Lung (tissue), 16 donors: ENCODE data around the gene OR10J5. TPM values are rescaled to one million over a fixed set of nuclear protein-coding genes. Genes with fewer than 3 reads are reported as not detected.

ENCODE experiments used
- ATAC-seq: fragments of 200-7000 bp; cut with Tn5 transposase; one replicate; pipeline ENCODE4 v1.9.1; 2020; ENCODE audit warnings: moderate number of reproducible peaks; ENCODE audit not compliant: insufficient read depth, low FRiP score
- DNase-seq, 3 donors: peaks; one replicate each; pipeline ENCODE4 v3.0.0-alpha.2; 2013 to 2017
- H3K27ac ChIP-seq, 2 donors: one replicate each; pipeline ENCODE4 v1.5.1; 2013; ENCODE audit warnings: mild to moderate bottlenecking in 2 of 2, moderate library complexity in 2 of 2, control low read depth in 1 of 2, inconsistent platforms in 1 of 2, low read depth in 1 of 2, low read length in 1 of 2
- H3K27me3 ChIP-seq, 3 donors: one replicate each; pipeline ENCODE4 v1.5.1; 2013; ENCODE audit warnings: low read length in 2 of 3; ENCODE audit not compliant: control insufficient read depth in 3 of 3, insufficient read depth in 3 of 3
- H3K36me3 ChIP-seq, 4 donors: one replicate each; pipeline ENCODE4 v1.5.1; 2013; ENCODE audit warnings: low read length in 4 of 4, mild to moderate bottlenecking in 1 of 4, moderate library complexity in 1 of 4; ENCODE audit not compliant: control insufficient read depth in 4 of 4, insufficient read depth in 4 of 4
- H3K4me1 ChIP-seq, 5 donors: one replicate each; pipeline ENCODE4 v1.5.1; 2013; ENCODE audit warnings: low read length in 5 of 5, mild to moderate bottlenecking in 2 of 5, moderate library complexity in 1 of 5; ENCODE audit not compliant: control insufficient read depth in 5 of 5, insufficient read depth in 5 of 5
- H3K4me3 ChIP-seq: one replicate; pipeline ENCODE4 v1.5.1; 2013; ENCODE audit warnings: mild to moderate bottlenecking, control low read depth, moderate library complexity
- H3K9ac ChIP-seq, 2 donors: one replicate each; pipeline ENCODE4 v1.5.1; 2013; ENCODE audit warnings: low read length in 2 of 2, control low read depth in 1 of 2; ENCODE audit not compliant: insufficient read depth in 1 of 2
- H3K9me3 ChIP-seq, 4 donors: one replicate each; pipeline ENCODE4 v1.5.1; 2013; ENCODE audit warnings: low read length in 3 of 4, mild to moderate bottlenecking in 1 of 4, moderate library complexity in 1 of 4; ENCODE audit not compliant: control insufficient read depth in 4 of 4, insufficient read depth in 3 of 4
- WGBS, 2 donors: extraction: QIAGEN DNeasy Blood & Tissue Kit; methylation state at CpG; one replicate each; pipeline ENCODE4 v1.1.7; 2013; 5-methylcytosine and 5-hydroxymethylcytosine counted together
- long read RNA-seq, 5 donors: transcript quantifications; one replicate each; lab custom pipeline, GENCODE V29; 2026
- polyA plus RNA-seq, 2 donors: library from polyadenylated mRNA; stranded (reverse); fragments of 200-250 nt; gene quantifications; one replicate each; pipeline ENCODE4 v1.2.1, GENCODE V29; 2013
- total RNA-seq, 2 donors: library from RNA; depleted of rRNA in 1 of 2; stranded (reverse); fragments of >200 nt in 1 of 2; gene quantifications; one replicate each; pipeline ENCODE4 v1.2.1, GENCODE V29; 2014 to 2021
- TF ChIP-seq, protein P1 (sequence below): IDR thresholded peaks from 2 replicates; pipeline ENCODE4 v1.5.1; 2012; ENCODE audit warnings: mild to moderate bottlenecking; ENCODE audit errors: control extremely low read depth, extremely low read depth
- donor health status: control.
- donor health status: control.
- donor health status: Bipolar disorder and iron deficiency.
- donor health status: healthy.
- donor health status: DM: yes; HTN: yes; CAD: no.

Gene OR10J5
- total RNA-seq (not detected), polyA plus RNA-seq (not detected)
- long read RNA-seq, donor 1: 0 reads
- long read RNA-seq, donor 2: 0 reads
- long read RNA-seq, donor 3: 0 reads
- long read RNA-seq, donor 4: 0 reads
- long read RNA-seq, donor 5: 0 reads

DNA sequence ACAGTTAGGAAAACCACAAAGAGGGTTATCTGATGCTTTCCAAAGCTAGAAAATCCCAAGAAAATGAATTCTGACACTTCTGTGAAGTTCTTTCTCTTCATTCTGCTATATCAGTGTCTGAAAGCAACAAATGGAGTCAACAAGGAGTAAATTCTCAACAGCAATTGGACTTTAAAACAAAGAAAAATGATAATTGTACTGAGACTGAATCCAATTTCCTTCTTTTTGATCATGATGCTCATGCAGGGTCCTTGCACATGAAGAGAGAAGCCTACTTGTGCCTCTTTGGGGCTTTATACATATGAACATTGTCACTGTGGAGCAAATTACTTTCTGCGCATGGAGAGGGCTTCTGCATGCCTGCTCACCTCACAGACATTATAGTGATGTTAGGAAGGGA, at the start of gene OR10J5:
OR10J5 (minus strand) TSS at position 101 of the 400 bp plus-strand sequence; CDS start at position 101, 0 bp downstream.
- Histone ChIP-seq H3K4me1 (no peaks in the 10 kb centered on the region), H3K4me3 (no peak within 1 kb of the TSS), H3K27ac (no peak within 1 kb of the TSS), H3K27me3 (no peaks in the 10 kb centered on the region), H3K36me3 (no peaks in the 10 kb centered on the region), H3K9ac (no peak within 1 kb of the TSS), H3K9me3 (peaks cover 0 to 4% (median 0%) of the 10 kb centered on the region in 4 donors)
- DNase-seq (no peak), ATAC-seq (no peak)
- WGBS, 2 donors: 93 to 98% methylated on average over 1 of the region's 1 CpG
- TF ChIP-seq, protein P1, sequence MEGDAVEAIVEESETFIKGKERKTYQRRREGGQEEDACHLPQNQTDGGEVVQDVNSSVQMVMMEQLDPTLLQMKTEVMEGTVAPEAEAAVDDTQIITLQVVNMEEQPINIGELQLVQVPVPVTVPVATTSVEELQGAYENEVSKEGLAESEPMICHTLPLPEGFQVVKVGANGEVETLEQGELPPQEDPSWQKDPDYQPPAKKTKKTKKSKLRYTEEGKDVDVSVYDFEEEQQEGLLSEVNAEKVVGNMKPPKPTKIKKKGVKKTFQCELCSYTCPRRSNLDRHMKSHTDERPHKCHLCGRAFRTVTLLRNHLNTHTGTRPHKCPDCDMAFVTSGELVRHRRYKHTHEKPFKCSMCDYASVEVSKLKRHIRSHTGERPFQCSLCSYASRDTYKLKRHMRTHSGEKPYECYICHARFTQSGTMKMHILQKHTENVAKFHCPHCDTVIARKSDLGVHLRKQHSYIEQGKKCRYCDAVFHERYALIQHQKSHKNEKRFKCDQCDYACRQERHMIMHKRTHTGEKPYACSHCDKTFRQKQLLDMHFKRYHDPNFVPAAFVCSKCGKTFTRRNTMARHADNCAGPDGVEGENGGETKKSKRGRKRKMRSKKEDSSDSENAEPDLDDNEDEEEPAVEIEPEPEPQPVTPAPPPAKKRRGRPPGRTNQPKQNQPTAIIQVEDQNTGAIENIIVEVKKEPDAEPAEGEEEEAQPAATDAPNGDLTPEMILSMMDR: no peak

- no peak for ATAC-seq
- Histone ChIP-seq H3K9me3 (no peaks in the 10 kb centered on the region), H3K27ac (no peak overlapping the region), H3K9ac (no peak overlapping the region), H3K4me1 (no peaks in the 10 kb centered on the region), H3K27me3 (no peaks in the 10 kb centered on the region), H3K4me3 (no peak overlapping the region), H3K36me3 (no peaks in the 10 kb centered on the region)
- WGBS, 2 donors: 65 to 81% methylated on average over 2 of the region's 2 CpGs
- TF ChIP-seq, protein P1: no peak
- no peak for DNase-seq
Observed at GRCh38 chr1:159584536-159584935, 48.7 kb upstream of the OR10J5 start.

GRCh38 chr1:159581422-159581821, 45.6 kb upstream of the OR10J5 start:
- 78 to 81% methylated on average over 1 of the region's 1 CpG for WGBS, 2 donors
- TF ChIP-seq, protein P1: no peak

DNA sequence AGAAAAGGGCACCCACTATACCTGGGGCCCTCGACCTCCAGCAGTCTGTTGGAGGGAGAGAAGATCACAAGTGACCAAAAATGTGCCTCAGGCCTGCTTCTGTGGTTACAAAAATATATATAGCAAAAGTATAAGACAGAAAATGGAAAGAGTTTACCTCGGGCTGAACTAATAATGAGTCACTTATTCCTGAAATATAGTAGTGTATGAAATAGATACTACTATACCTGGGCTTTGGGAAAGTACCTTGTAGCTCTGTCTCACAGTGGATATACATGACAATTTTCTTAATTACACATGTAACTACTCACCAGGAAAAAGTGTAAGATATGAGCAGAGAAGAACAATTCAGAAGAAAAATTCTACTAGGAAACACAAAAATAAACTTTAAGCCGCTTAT, 44.5 kb upstream of the OR10J5 start:
- TF ChIP-seq, protein P1: no peak
- H3K9ac ChIP-seq: no peak overlapping the region

More at GRCh38 chr1:159581422-159581821, 45.6 kb upstream of the OR10J5 start:
- ATAC-seq (no peak), DNase-seq (no peak)
- Histone ChIP-seq H3K4me3 (no peak overlapping the region), H3K9me3 (no peaks in the 10 kb centered on the region), H3K36me3 (no peaks in the 10 kb centered on the region), H3K4me1 (no peaks in the 10 kb centered on the region), H3K9ac (no peak overlapping the region), H3K27ac (no peak overlapping the region), H3K27me3 (no peaks in the 10 kb centered on the region)

More for the DNA sequence above, 44.5 kb upstream of the OR10J5 start:
- H3K4me3 ChIP-seq: no peak overlapping the region
- no peak for ATAC-seq
- H3K27ac ChIP-seq: no peak overlapping the region
- no peak for DNase-seq
- H3K9me3 ChIP-seq: no peaks in the 10 kb centered on the region
- no peaks in the 10 kb centered on the region for H3K4me1 ChIP-seq
- H3K27me3 ChIP-seq: no peaks in the 10 kb centered on the region
- 65 to 81% methylated on average over 3 of the region's 3 CpGs for WGBS, 2 donors
- H3K36me3 ChIP-seq: no peaks in the 10 kb centered on the region
